H1 (cell line): ENCODE measurements around the gene MZF1. TPM values are rescaled to one million over a fixed set of nuclear protein-coding genes. Genes with fewer than 3 reads are reported as not detected.

Experiments used
- CTCF ChIA-PET: fragments of 300-600 bp; sonication (Branson Sonifier 250); formaldehyde crosslinking; loops from one replicate; lab custom pipeline; 2021; ENCODE audit not compliant: partially characterized antibody; lab: Charles Lee
- POLR2A ChIA-PET: fragments of 300-600 bp; sonication (Branson Sonifier 250); formaldehyde crosslinking; loops from one replicate; lab custom pipeline; 2021; ENCODE audit warnings: inconsistent platforms; ENCODE audit not compliant: partially characterized antibody; lab: Charles Lee
- DNase-seq, 2 experiments: peaks; one replicate each; pipeline versions ENCODE4 v3.0.0 to v3.0.0-alpha.2; 2010 to 2022; ENCODE audit warnings: low spot score in 2 of 2, low read depth in 1 of 2, mixed read lengths in 1 of 2
- FAIRE-seq: peaks from 2 replicates; lab custom pipeline; 2011; peaks lifted over from hg19 to GRCh38; lab: Jason Lieb, UNC
- H2AFZ ChIP-seq: 2 replicates; pipeline ENCODE4 v1.8.1; 2012; ENCODE audit warnings: low read length, inconsistent platforms
- H2AK5ac ChIP-seq: 2 replicates; pipeline ENCODE4 v1.6.1; 2013; ENCODE audit warnings: low read depth, low read length
- H2BK120ac ChIP-seq: replicated peaks from 2 replicates; pipeline ENCODE3; 2013; ENCODE audit warnings: low read depth, low read length, inconsistent platforms
- H2BK12ac ChIP-seq: 2 replicates; pipeline ENCODE4 v1.6.1; 2013; ENCODE audit warnings: low read depth, low read length
- H2BK15ac ChIP-seq: 2 replicates; pipeline ENCODE4 v1.6.1; 2013; ENCODE audit warnings: low read length
- H2BK20ac ChIP-seq: 2 replicates; pipeline ENCODE4 v1.6.1; 2013; ENCODE audit warnings: low read length
- H2BK5ac ChIP-seq: 2 replicates; pipeline ENCODE4 v1.6.1; 2013; ENCODE audit warnings: low read depth, low read length
- H3K14ac ChIP-seq: 2 replicates; pipeline ENCODE4 v1.6.1; 2013; ENCODE audit warnings: inconsistent platforms; ENCODE audit not compliant: insufficient read length
- H3K18ac ChIP-seq: 2 replicates; pipeline ENCODE4 v1.6.1; 2013; ENCODE audit warnings: low read length; ENCODE audit errors: extremely low read depth
- H3K23ac ChIP-seq: 2 replicates; pipeline ENCODE4 v1.6.1; 2013; ENCODE audit warnings: inconsistent platforms; ENCODE audit not compliant: insufficient read length
- H3K23me2 ChIP-seq: 2 replicates; pipeline ENCODE4 v1.6.1; 2013; ENCODE audit warnings: low read depth, low read length
- H3K27ac ChIP-seq: 2 replicates; pipeline ENCODE4 v1.6.1; 2011; ENCODE audit warnings: low read depth, low read length, inconsistent platforms
- H3K27me3 ChIP-seq, 4 experiments: replicated peaks in 1 of 4; 1 replicate in 1 of 4; 2 replicates in 3 of 4; pipeline versions ENCODE4 v1.6.1 to v1.8.1; 2011 to 2013; ENCODE audit warnings: low read length in 3 of 4, mild to moderate bottlenecking in 3 of 4, inconsistent platforms in 2 of 4, mixed read lengths in 2 of 4, moderate library complexity in 1 of 4; ENCODE audit not compliant: control insufficient read depth in 3 of 4, insufficient read depth in 3 of 4; ENCODE audit errors: extremely low read depth in 1 of 4
- H3K36me3 ChIP-seq, 4 experiments: 2 replicates each; pipeline versions ENCODE4 v1.6.1 to v1.8.1; 2011 to 2013; ENCODE audit warnings: mild to moderate bottlenecking in 4 of 4, low read length in 3 of 4, moderate library complexity in 2 of 4, control low read depth in 1 of 4, inconsistent platforms in 1 of 4; ENCODE audit not compliant: insufficient read depth in 4 of 4, control insufficient read depth in 2 of 4
- H3K4ac ChIP-seq: replicated peaks from 2 replicates; pipeline ENCODE3; 2013; ENCODE audit warnings: low read length, low read depth, mixed read lengths, inconsistent platforms; ENCODE audit not compliant: insufficient read length
- H3K4me1 ChIP-seq, 4 experiments: replicated peaks in 1 of 4; 1 replicate in 1 of 4; 2 replicates in 3 of 4; pipeline versions ENCODE4 v1.6.1 to v1.8.1; 2011 to 2013; ENCODE audit warnings: low read length in 3 of 4, inconsistent platforms in 2 of 4, mixed read lengths in 1 of 4; ENCODE audit not compliant: insufficient read depth in 4 of 4, control insufficient read depth in 3 of 4
- H3K4me2 ChIP-seq, 2 experiments: 2 replicates each; pipeline versions ENCODE4 v1.6.1 to v1.8.1; 2011 to 2013; ENCODE audit warnings: low read depth in 2 of 2, low read length in 2 of 2, control low read depth in 1 of 2, inconsistent platforms in 1 of 2, mild to moderate bottlenecking in 1 of 2; ENCODE audit not compliant: insufficient read depth in 1 of 2
- H3K4me3 ChIP-seq, 4 experiments: fragments of 200-600, 300-600 bp in 1 of 4; sonication (generic), shearing (Covaris generic), sonication (Bioruptor Twin) in 1 of 4; 2 replicates each; pipeline versions ENCODE4 v1.5.1 to v1.8.1; 2011 to 2016; ENCODE audit warnings: low read length in 4 of 4, low read depth in 3 of 4, control low read depth in 2 of 4, inconsistent platforms in 2 of 4, mild to moderate bottlenecking in 2 of 4, mixed read lengths in 1 of 4, moderate library complexity in 1 of 4; ENCODE audit not compliant: insufficient read depth in 2 of 4; ENCODE audit errors: extremely low read depth in 1 of 4
- H3K56ac ChIP-seq: replicated peaks from 2 replicates; pipeline ENCODE3; 2013; ENCODE audit warnings: low read depth, mild to moderate bottlenecking, mixed read lengths, low read length, inconsistent platforms; ENCODE audit not compliant: insufficient read length
- H3K79me1 ChIP-seq: 2 replicates; pipeline ENCODE4 v1.6.1; 2013; ENCODE audit warnings: low read depth, low read length, control low read depth
- H3K79me2 ChIP-seq, 2 experiments: 2 replicates each; pipeline versions ENCODE4 v1.6.1 to v1.8.1; 2012 to 2013; ENCODE audit warnings: low read length in 2 of 2, mild to moderate bottlenecking in 2 of 2, inconsistent platforms in 1 of 2; ENCODE audit not compliant: insufficient read depth in 2 of 2, control insufficient read depth in 1 of 2
- H3K9ac ChIP-seq, 4 experiments: replicated peaks in 1 of 4; 1 replicate in 1 of 4; 2 replicates in 3 of 4; pipeline versions ENCODE4 v1.6.1 to v1.8.1; 2011 to 2013; ENCODE audit warnings: low read depth in 3 of 4, low read length in 3 of 4, control low read depth in 2 of 4, mild to moderate bottlenecking in 2 of 4, moderate library complexity in 2 of 4, inconsistent platforms in 1 of 4; ENCODE audit errors: extremely low read depth in 1 of 4
- H3K9me3 ChIP-seq, 2 experiments: 2 replicates each; pipeline versions ENCODE4 v1.6.1 to v1.8.1; 2012 to 2013; ENCODE audit warnings: mild to moderate bottlenecking in 2 of 2, moderate library complexity in 2 of 2, control low read depth in 1 of 2, inconsistent platforms in 1 of 2, low read depth in 1 of 2, low read length in 1 of 2, mixed read lengths in 1 of 2; ENCODE audit not compliant: insufficient read depth in 2 of 2
- H4K20me1 ChIP-seq, 2 experiments: replicated peaks in 1 of 2; 2 replicates each; pipeline versions ENCODE3 to v1.8.1; 2011 to 2013; ENCODE audit warnings: inconsistent platforms in 2 of 2, low read length in 2 of 2, mild to moderate bottlenecking in 1 of 2; ENCODE audit not compliant: insufficient read depth in 2 of 2, control insufficient read depth in 1 of 2
- H4K5ac ChIP-seq: 2 replicates; pipeline ENCODE4 v1.6.1; 2013; ENCODE audit warnings: low read length, low read depth, mixed read lengths, inconsistent platforms; ENCODE audit not compliant: insufficient read length
- H4K8ac ChIP-seq: 2 replicates; pipeline ENCODE4 v1.8.0; 2013; ENCODE audit warnings: mild to moderate bottlenecking, moderate library complexity, low read length, inconsistent platforms; ENCODE audit not compliant: insufficient read depth; ENCODE audit errors: extremely low read depth
- H4K91ac ChIP-seq: replicated peaks from 2 replicates; pipeline ENCODE3; 2013; ENCODE audit warnings: low read length, mixed read lengths, inconsistent platforms; ENCODE audit not compliant: insufficient read length
- POLR2A ChIP-seq, 2 experiments: IDR thresholded peaks; 1 replicate in 1 of 2; 2 replicates in 1 of 2; pipeline ENCODE4 v1.6.1; 2011; ENCODE audit warnings: low read depth in 2 of 2, low read length in 2 of 2, mild to moderate bottlenecking in 2 of 2; ENCODE audit errors: control extremely low read depth in 1 of 2
- RXRA ChIP-seq: IDR thresholded peaks from 2 replicates; pipeline ENCODE4 v1.6.1; 2011; ENCODE audit warnings: low read depth, mild to moderate bottlenecking, low read length, moderate library complexity; ENCODE audit not compliant: insufficient read depth
- WGBS, 2 experiments: shearing (Covaris generic) in 1 of 2; methylation state at CpG; one replicate each; pipeline versions ENCODE4 v1.1.6 to v1.1.7; 2013 to 2015; ENCODE audit warnings: low lambda C conversion rate in 2 of 2, mixed read lengths in 2 of 2, inconsistent platforms in 1 of 2, low coverage in 1 of 2, missing lambda C conversion rate in 1 of 2; ENCODE audit not compliant: insufficient replicate concordance in 2 of 2, insufficient coverage in 1 of 2, insufficient read length in 1 of 2; ENCODE audit errors: extremely low coverage in 1 of 2, missing lambda C conversion rate in 1 of 2; 5-methylcytosine and 5-hydroxymethylcytosine counted together
- polyA plus RNA-seq, 7 experiments: library from polyadenylated mRNA; depleted of rRNA in 3 of 7; stranded (reverse) in 5 of 7; unstranded in 2 of 7; fragments of >200 nt in 5 of 7; fragments of 200-250 nt in 2 of 7; gene quantifications; 1 replicate in 5 of 7; 2 replicates in 1 of 7; 4 replicates in 1 of 7; pipeline versions ENCODE4 v1.2.1 to v1.2.3, GENCODE V29; 2011 to 2013; ENCODE audit warnings: missing spikeins in 2 of 7, mixed read lengths in 2 of 7
- total RNA-seq: library from RNA; stranded (reverse); fragmentation: NEBNext Ultra II Directional; extraction: Animal tissue kit (Norgen Biotek cat#: 25700); gene quantifications from 2 replicates; pipeline ENCODE4 v1.2.1, GENCODE V29; 2021

The MZF1 gene
- total and polyA plus RNA-seq, 2 of the 8 experiments (the other 6 are each of a cell fraction or from before 2014, with no cell fraction given), result 15.2 to 25.0 TPM

GRCh38 chr19:58536852-58537798, 36.0 kb downstream of the MZF1 start:
- Histone ChIP-seq H3K4ac (no peak overlapping the region), H3K23me2 (peaks cover 3% of the 10 kb centered on the region; the same call in 1 of the 2 replicates), H4K91ac (peak overlapping the region; percentile 57), H3K4me2 (peak overlapping the region; percentile 64 to 87), H3K56ac (no peak overlapping the region), H3K27me3 (peaks cover 0 to 17% (median 5%) of the 10 kb centered on the region in 4 experiments; a peak in 5 of 7 replicates), H3K36me3 (no peaks in the 10 kb centered on the region), H3K14ac (no peak overlapping the region), H3K27ac (no peak overlapping the region), H3K79me2 (no peaks in the 10 kb centered on the region), H2BK12ac (peak overlapping the region; percentile 83), H3K23ac (no peak overlapping the region), H2BK20ac (no peak overlapping the region), H3K18ac (no peak overlapping the region), H3K79me1 (no peaks in the 10 kb centered on the region), H2BK120ac (no peak overlapping the region), H4K8ac (no peak overlapping the region; the same call in 1 of the 2 replicates), H2BK5ac (no peak overlapping the region), H3K4me3 (peak overlapping the region in 1 of 4 experiments; percentile 52; a peak in 1 of 8 replicates), H3K9me3 (no peaks in the 10 kb centered on the region), H3K9ac (peak overlapping the region in 1 of 4 experiments; percentile 4; a peak in 1 of 7 replicates), H2BK15ac (peak overlapping the region; percentile 83; the same call in 1 of the 2 replicates), H4K20me1 (no peaks in the 10 kb centered on the region), H2AK5ac (no peak overlapping the region; the same call in 1 of the 2 replicates), H3K4me1 (peaks cover 0 to 5% (median 4%) of the 10 kb centered on the region in 4 experiments; a peak in 5 of 7 replicates), H2AFZ (no peak overlapping the region), H4K5ac (peak overlapping the region; percentile 13)
- ChIA-PET CTCF (interaction anchor here (0.6 to 1.9 kb wide), 3 partner anchors 10 to 23 kb away, joined by 3 to 12 read pairs (median 3); partner anchors contain the start of gene ZBTB45), POLR2A (interaction anchor here (0.5 to 2.6 kb wide), 13 partner anchors 10 to 690 kb away, joined by 3 to 53 read pairs (median 4); partner anchors contain the start of genes CHMP2A, UBE2M and ZBTB45)
- FAIRE-seq (no peak), DNase-seq (no peak)
- WGBS, 2 experiments, result 90% methylated on average over 8 of the region's 8 CpGs; no CpG with 5 or more reads in 1 of the 2 experiments
- TF ChIP-seq POLR2A (IDR thresholded peaks at IDR 0.05; ENCODE audit: control extremely low read depth in 1 of 2, low read depth in 2 of 2, low read length in 2 of 2), result 0 out of 3 replicates have a peak, but pooled peaks of 1 of the 2 experiments have one; percentile 20
- no peak for TF ChIP-seq RXRA
